Testis (tissue), 3 donors: ENCODE results near the gene GALNT15. TPM values are rescaled to one million over a fixed set of nuclear protein-coding genes. Genes with fewer than 3 reads are reported as not detected.

Experiments used
- DNase-seq: peaks from one replicate; pipeline ENCODE4 v3.0.0-alpha.2; 2019
- H3K27ac ChIP-seq, 2 donors: fragments of 200-600 bp; sonication (generic); one replicate each; pipeline ENCODE4 v1.5.1; 2019
- H3K27me3 ChIP-seq: fragments of 200-600 bp; sonication (generic); one replicate; pipeline ENCODE4 v1.5.1; 2019
- H3K36me3 ChIP-seq: fragments of 200-600 bp; sonication (generic); one replicate; pipeline ENCODE4 v1.5.1; 2017; ENCODE audit warnings: low read depth; ENCODE audit errors: missing control alignments
- H3K4me1 ChIP-seq: fragments of 200-600 bp; sonication (generic); one replicate; pipeline ENCODE4 v1.5.1; 2019
- H3K4me3 ChIP-seq, 2 donors: fragments of 200-600 bp; sonication (generic); one replicate each; pipeline ENCODE4 v1.5.1; 2017 to 2019
- H3K9me3 ChIP-seq: fragments of 200-600 bp; sonication (generic); one replicate; pipeline ENCODE4 v1.5.1; 2017
- CTCF ChIP-seq, 3 experiments: fragments of 450-650 bp in 2 of 3; fragments of 200-600 bp in 1 of 3; sonication (generic) in 1 of 3; IDR thresholded peaks; one replicate each; pipeline ENCODE4 v1.5.1; 2016 to 2019; ENCODE audit warnings: antibody characterized with exemption in 3 of 3, mild to moderate bottlenecking in 2 of 3, moderate library complexity in 1 of 3
- POLR2A ChIP-seq: fragments of 450-650 bp; IDR thresholded peaks from one replicate; pipeline ENCODE4 v1.6.1; 2017; ENCODE audit warnings: antibody characterized with exemption, mild to moderate bottlenecking, moderate library complexity
- WGBS, 2 donors: methylation state at CpG; one replicate each; pipeline ENCODE4 v1.1.5; 2018; 5-methylcytosine and 5-hydroxymethylcytosine counted together
- intact Hi-C: fragments of 100-400 bp; cut with DNase I; formaldehyde crosslinking; loops from one replicate; pipeline ENCODE4 v1.15.1; 2023; ENCODE audit warnings: low total_unique reads
- polyA plus RNA-seq: library from polyadenylated mRNA; stranded (reverse); fragments of 350-450 nt; fragmentation: Illumina TruSeq; extraction: RNeasy Lipid Tissue Mini Kit (QIAGEN cat#74804); gene quantifications from one replicate; pipeline ENCODE4 v1.2.3, GENCODE V29; 2014; ENCODE audit warnings: low read depth, low replicate concordance; ENCODE audit not compliant: insufficient read depth
- total RNA-seq, 2 donors: library from RNA; depleted of rRNA; stranded (reverse); fragments of >200 nt; gene quantifications; one replicate each; pipeline ENCODE4 v1.2.3, GENCODE V29; 2016

The GALNT15 gene
- total and polyA plus RNA-seq, 3 donors from 2014 or later, result 6.6 to 16.5 (median 13.0) TPM

GRCh38 chr3:16178628-16178988 is 4.1 kb downstream of the GALNT15 start:
- H3K9me3 ChIP-seq, result no peaks in the 10 kb centered on the region
- TF ChIP-seq CTCF (IDR thresholded peaks at IDR 0.05) (no peak), POLR2A (no peak)
- no peak for DNase-seq
- no peaks in the 10 kb centered on the region for H3K27me3 ChIP-seq
- WGBS, 2 donors, result 46 to 52% methylated on average over 9 of the region's 9 CpGs
- no peak overlapping the region for H3K27ac ChIP-seq
- no peaks in the 10 kb centered on the region for H3K36me3 ChIP-seq
- intact Hi-C loops, result loop anchor here (5.0 kb wide), 1 partner anchor 126 kb away; no protein-coding TSS in a partner anchor
- H3K4me1 ChIP-seq, result peaks cover 9% of the 10 kb centered on the region
- no peak overlapping the region for H3K4me3 ChIP-seq

- H3K36me3 ChIP-seq, result no peaks in the 10 kb centered on the region
- DNase-seq, result no peak
- no peaks in the 10 kb centered on the region for H3K9me3 ChIP-seq
- 82 to 90% methylated on average over 2 of the region's 2 CpGs for WGBS, 2 donors
- intact Hi-C loops, result loop anchor here (5.0 kb wide), 1 partner anchor 127 kb away; no protein-coding TSS in a partner anchor
- no peak overlapping the region for H3K27ac ChIP-seq
- H3K4me1 ChIP-seq, result peaks cover 8% of the 10 kb centered on the region
- H3K4me3 ChIP-seq, result no peak overlapping the region
- H3K27me3 ChIP-seq, result no peaks in the 10 kb centered on the region
- TF ChIP-seq CTCF (IDR thresholded peaks at IDR 0.05), result no peak
- no peak for TF ChIP-seq POLR2A
Measured at GRCh38 chr3:16179261-16179660, 4.8 kb downstream of the GALNT15 start.

- H3K4me3 ChIP-seq, result no peak overlapping the region
- H3K27ac ChIP-seq, result no peak overlapping the region
- H3K4me1 ChIP-seq, result peaks cover 4% of the 10 kb centered on the region
- 88 to 89% methylated on average over 15 of the region's 15 CpGs for WGBS, 2 donors
- H3K36me3 ChIP-seq, result no peaks in the 10 kb centered on the region
- TF ChIP-seq POLR2A, result no peak
- no peak for TF ChIP-seq CTCF (IDR thresholded peaks at IDR 0.05)
- no peak for DNase-seq
- intact Hi-C loops, result loop anchor here (5.0 kb wide), 1 partner anchor 128 kb away; no protein-coding TSS in a partner anchor
- no peaks in the 10 kb centered on the region for H3K9me3 ChIP-seq
- H3K27me3 ChIP-seq, result no peaks in the 10 kb centered on the region
Measured at GRCh38 chr3:16179771-16180736, 5.6 kb downstream of the GALNT15 start.

GRCh38 chr3:16180737-16181134 is 6.3 kb downstream of the GALNT15 start:
- Histone ChIP-seq H3K36me3 (no peaks in the 10 kb centered on the region), H3K27me3 (no peaks in the 10 kb centered on the region), H3K4me3 (no peak overlapping the region), H3K27ac (no peak overlapping the region), H3K9me3 (no peaks in the 10 kb centered on the region), H3K4me1 (peaks cover 4% of the 10 kb centered on the region)
- no peak for TF ChIP-seq CTCF (IDR thresholded peaks at IDR 0.05)
- TF ChIP-seq POLR2A, result no peak
- WGBS, 2 donors, result 85 to 90% methylated on average over 3 of the region's 3 CpGs
- no peak for DNase-seq
- intact Hi-C loops, result no loop called here
